HEK293T (cell line): ENCODE measurements around the gene PPM1J.

Experiments
- CTCF ChIA-PET: fragments of 350-600 bp; formaldehyde crosslinking; extraction: SDS; loops from one replicate; lab custom pipeline; 2021; ENCODE audit warnings: antibody characterized with exemption, inconsistent platforms; lab: Yijun Ruan, JAX
- POLR2A ChIA-PET: fragments of 350-600 bp; formaldehyde crosslinking; extraction: SDS; loops from one replicate; lab custom pipeline; 2020; ENCODE audit warnings: antibody characterized with exemption, inconsistent platforms; lab: Yijun Ruan, JAX
- DNase-seq: peaks from one replicate; pipeline ENCODE4 v3.0.0; 2012; ENCODE audit warnings: mixed read lengths; ENCODE audit errors: extremely low spot score
- ARNT ChIP-seq: fragments of 450-650 bp; IDR thresholded peaks from 2 replicates; pipeline ENCODE4 v1.6.1; 2017; ENCODE audit warnings: mild to moderate bottlenecking
- BHLHE40 ChIP-seq: fragments of 450-650 bp; IDR thresholded peaks from 2 replicates; pipeline ENCODE4 v1.6.1; 2016; ENCODE audit warnings: mild to moderate bottlenecking, moderate library complexity, borderline replicate concordance
- CTBP1 ChIP-seq: fragments of 450-650 bp; IDR thresholded peaks from 2 replicates; pipeline ENCODE4 v1.6.1; 2016; ENCODE audit warnings: borderline replicate concordance
- ELF4 ChIP-seq: fragments of 450-650 bp; IDR thresholded peaks from 2 replicates; pipeline ENCODE4 v1.6.1; 2017; ENCODE audit warnings: antibody characterized with exemption
- FOXA1 ChIP-seq: fragments of 450-650 bp; IDR thresholded peaks from 2 replicates; pipeline ENCODE4 v1.6.1; 2016; ENCODE audit warnings: mild to moderate bottlenecking
- FOXK2 ChIP-seq: fragments of 450-650 bp; IDR thresholded peaks from 2 replicates; pipeline ENCODE4 v1.6.1; 2016; ENCODE audit warnings: mild to moderate bottlenecking
- FOXM1 ChIP-seq: fragments of 450-650 bp; IDR thresholded peaks from 2 replicates; pipeline ENCODE4 v1.6.1; 2017; ENCODE audit warnings: mild to moderate bottlenecking, borderline replicate concordance
- HDGF ChIP-seq: fragments of 450-650 bp; IDR thresholded peaks from 2 replicates; pipeline ENCODE4 v1.6.1; 2017; ENCODE audit warnings: antibody characterized with exemption, borderline replicate concordance
- L3MBTL2 ChIP-seq: fragments of 450-650 bp; conservative IDR thresholded peaks from 2 replicates; pipeline ENCODE4 v1.6.1; 2016; ENCODE audit warnings: mild to moderate bottlenecking
- LEF1 ChIP-seq: fragments of 450-650 bp; IDR thresholded peaks from 2 replicates; pipeline ENCODE4 v1.6.1; 2017; ENCODE audit warnings: mild to moderate bottlenecking, borderline replicate concordance
- NFRKB ChIP-seq: fragments of 450-650 bp; IDR thresholded peaks from 2 replicates; pipeline ENCODE4 v1.6.1; 2016; ENCODE audit warnings: mild to moderate bottlenecking, moderate library complexity
- PKNOX1 ChIP-seq: fragments of 450-650 bp; IDR thresholded peaks from 2 replicates; pipeline ENCODE4 v1.6.1; 2016
- SP1 ChIP-seq: fragments of 450-650 bp; IDR thresholded peaks from 2 replicates; pipeline ENCODE4 v1.6.1; 2017
- SUZ12 ChIP-seq: fragments of 450-650 bp; IDR thresholded peaks from 2 replicates; pipeline ENCODE4 v1.6.1; 2016; ENCODE audit warnings: mild to moderate bottlenecking
- TARDBP ChIP-seq: fragments of 450-650 bp; IDR thresholded peaks from 2 replicates; pipeline ENCODE4 v1.6.1; 2016
- ZNF384 ChIP-seq: fragments of 450-650 bp; IDR thresholded peaks from 2 replicates; pipeline ENCODE4 v1.6.1; 2016

Gene PPM1J

GRCh38 chr1:112712701-112713128 is 2.4 kb downstream of the PPM1J start:
- no peak for DNase-seq
- ChIA-PET CTCF (no interaction called here), POLR2A (no interaction called here)
- TF ChIP-seq CTBP1 (no peak), PKNOX1 (peak; percentile 81)

- ChIA-PET POLR2A (no interaction called here), CTCF (interaction anchor here (0.5 kb wide), 1 partner anchor 1545 kb away, joined by 3 read pairs; no protein-coding TSS in a partner anchor)
- no peak for TF ChIP-seq BHLHE40
- no peak for DNase-seq
Measured at GRCh38 chr1:112712191-112712590, 2.9 kb downstream of the PPM1J start.

DNA sequence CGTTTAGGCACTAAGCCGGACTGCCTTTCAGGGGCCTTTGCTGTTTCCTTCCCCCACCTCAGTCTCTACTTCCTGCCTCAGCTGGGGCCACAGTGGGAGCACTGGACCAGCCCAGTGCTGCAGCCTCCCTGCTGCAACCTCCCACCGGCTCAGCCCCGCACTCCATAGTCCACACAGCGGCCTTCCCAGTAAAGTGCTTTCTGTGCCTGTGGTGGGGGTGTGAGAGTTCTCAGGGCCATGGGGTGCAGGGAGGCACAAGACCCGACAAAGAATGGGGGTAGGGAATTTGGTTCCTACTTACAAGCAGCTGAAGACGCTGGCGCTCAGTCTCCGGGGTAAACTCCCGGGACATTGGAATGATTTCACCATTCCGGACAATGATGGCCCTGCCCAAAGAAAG is 3.5 kb downstream of the PPM1J start:
- TF ChIP-seq FOXK2 = no peak
- DNase-seq = no peak
- CTCF ChIA-PET = interaction anchor here (0.5 kb wide), 1 partner anchor 1544 kb away, joined by 3 read pairs; no protein-coding TSS in a partner anchor
- POLR2A ChIA-PET = interaction anchor here (2.6 kb wide), 1 partner anchor 93 kb away, joined by 14 read pairs; the partner anchor contains the start of genes CAPZA1 and ST7L

DNA sequence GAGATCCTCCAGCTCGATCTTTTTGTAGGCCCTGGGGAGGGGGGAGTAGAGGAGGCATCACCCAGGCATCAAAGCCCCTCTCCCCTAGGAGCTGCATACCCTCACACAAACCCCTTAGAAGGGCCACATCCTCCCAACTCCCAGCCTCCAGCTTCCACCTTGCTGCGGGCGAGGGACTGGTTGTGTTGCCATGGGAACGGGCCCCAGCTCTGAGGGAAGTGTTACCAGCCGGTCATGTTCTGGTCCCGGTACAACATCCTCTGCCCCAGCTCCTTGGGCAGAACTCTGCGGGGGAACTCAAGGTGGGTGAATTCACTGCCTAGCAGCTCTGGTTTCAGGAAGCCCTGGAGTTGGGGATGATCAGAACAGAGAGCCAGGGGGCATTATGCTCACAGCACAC is 4.1 kb downstream of the PPM1J start:
- ChIA-PET POLR2A (interaction anchor here (2.0 to 2.6 kb wide), 2 partner anchors 36 to 92 kb away, joined by 6 to 14 read pairs; partner anchors contain the start of genes CAPZA1, MOV10 and ST7L), CTCF (interaction anchor here (1.0 kb wide), 1 partner anchor 37 kb away, joined by 6 read pairs; the partner anchor contains the start of gene MOV10)
- TF ChIP-seq ZNF384 (no peak), ELF4 (no peak), LEF1 (no peak), BHLHE40 (no peak), FOXK2 (no peak), SUZ12 (no peak), TARDBP (no peak), NFRKB (no peak), PKNOX1 (no peak), ARNT (no peak), FOXM1 (no peak), CTBP1 (no peak), L3MBTL2 (no peak), FOXA1 (no peak), SP1 (no peak), HDGF (no peak)
- DNase-seq = no peak

DNA sequence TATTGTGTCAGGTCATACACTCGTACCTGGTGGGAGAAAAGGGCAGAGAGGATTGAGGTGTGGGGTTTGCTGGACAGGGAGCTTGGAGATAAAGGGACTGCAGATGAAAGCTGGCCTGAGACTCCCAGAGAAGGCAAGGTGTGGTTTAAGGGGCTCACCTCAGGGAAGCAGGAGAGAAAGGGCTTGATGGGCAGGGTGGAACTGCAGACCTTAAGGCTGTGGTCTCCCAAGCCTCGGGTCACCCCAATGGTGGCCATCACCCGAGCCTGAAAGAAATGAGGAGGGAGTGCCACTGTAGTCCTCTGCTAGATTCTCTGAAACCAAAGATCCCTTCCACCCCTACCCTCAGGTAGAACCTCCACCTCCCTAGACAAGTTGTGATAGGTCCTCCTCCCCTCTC is 4.5 kb downstream of the PPM1J start:
- DNase-seq = no peak
- ChIA-PET CTCF (interaction anchor here (0.6 to 1.0 kb wide), 2 partner anchors 37 to 243 kb away, joined by 4 to 6 read pairs; partner anchors contain the start of gene MOV10), POLR2A (interaction anchor here (2.0 to 2.6 kb wide), 2 partner anchors 36 to 92 kb away, joined by 6 to 14 read pairs; partner anchors contain the start of genes CAPZA1, MOV10 and ST7L)
- TF ChIP-seq FOXK2 = no peak
- TF ChIP-seq CTBP1 = no peak
- no peak for TF ChIP-seq ARNT
- TF ChIP-seq SUZ12 = no peak
- no peak for TF ChIP-seq FOXM1
- no peak for TF ChIP-seq PKNOX1
- TF ChIP-seq BHLHE40 = no peak
- no peak for TF ChIP-seq ZNF384
- TF ChIP-seq LEF1 = no peak
- no peak for TF ChIP-seq SP1
- no peak for TF ChIP-seq L3MBTL2
- no peak for TF ChIP-seq TARDBP
- TF ChIP-seq NFRKB = no peak
- TF ChIP-seq ELF4 = no peak
- no peak for TF ChIP-seq FOXA1
- TF ChIP-seq HDGF = no peak

- DNase-seq = no peak
- ChIA-PET CTCF (interaction anchor here (0.6 to 1.0 kb wide), 2 partner anchors 36 to 244 kb away, joined by 4 to 6 read pairs; partner anchors contain the start of gene MOV10), POLR2A (interaction anchor here (2.0 to 2.6 kb wide), 2 partner anchors 36 to 91 kb away, joined by 6 to 14 read pairs; partner anchors contain the start of genes CAPZA1, MOV10 and ST7L)
- TF ChIP-seq FOXM1 (no peak), PKNOX1 (no peak), CTBP1 (no peak), HDGF (no peak), LEF1 (no peak), FOXK2 (no peak), ARNT (no peak)
Measured at GRCh38 chr1:112710159-112710558, 5.0 kb downstream of the PPM1J start.
